Neural cell (in vitro differentiated cells): Measurements from ENCODE around the gene SUMO3. TPM values are rescaled to one million over a fixed set of nuclear protein-coding genes. Genes with fewer than 3 reads are reported as not detected.

ENCODE experiments used
- H2AFZ ChIP-seq: fragments of 200-600, 300-800 bp; sonication (generic), shearing (Covaris generic); 2 replicates; pipeline ENCODE4 v1.6.0; 2014; ENCODE audit warnings: low read depth, mild to moderate bottlenecking, antibody characterized with exemption, low read length, moderate library complexity
- H3F3A ChIP-seq: fragments of 200-600 bp; shearing (Covaris generic); 2 replicates; pipeline ENCODE4 v1.6.1; 2016; ENCODE audit warnings: mild to moderate bottlenecking, moderate library complexity, mixed read lengths, antibody characterized with exemption, low read length; ENCODE audit not compliant: insufficient read depth, poor library complexity, severe bottlenecking
- H3K27ac ChIP-seq: fragments of 200-600, 300-800 bp; sonication (generic), shearing (Covaris generic); 2 replicates; pipeline ENCODE4 v1.5.1; 2014; ENCODE audit warnings: mild to moderate bottlenecking, low read length, moderate library complexity
- H3K27me3 ChIP-seq: fragments of 300-800, 200-600 bp; sonication (generic), shearing (Covaris generic); 2 replicates; pipeline ENCODE4 v1.6.0; 2014; ENCODE audit warnings: mild to moderate bottlenecking, low read depth, low read length, moderate library complexity; ENCODE audit not compliant: insufficient read depth
- H3K36me3 ChIP-seq: fragments of 300-800, 200-600 bp; sonication (generic), shearing (Covaris generic); 2 replicates; pipeline ENCODE4 v1.5.1; 2014; ENCODE audit warnings: mild to moderate bottlenecking, antibody characterized with exemption, low read length, moderate library complexity; ENCODE audit not compliant: insufficient read depth
- H3K4me2 ChIP-seq: fragments of 300-800, 200-600 bp; sonication (generic), shearing (Covaris generic); 2 replicates; pipeline ENCODE4 v1.6.0; 2014; ENCODE audit warnings: mild to moderate bottlenecking, low read length
- H3K4me3 ChIP-seq: fragments of 300-800, 200-600 bp; sonication (generic), shearing (Covaris generic); 2 replicates; pipeline ENCODE4 v1.5.1; 2014; ENCODE audit warnings: mild to moderate bottlenecking, low read length, moderate library complexity
- H3K79me2 ChIP-seq: fragments of 200-600 bp; shearing (Covaris generic); replicated peaks from 2 replicates; pipeline ENCODE4 v1.6.0; 2014; ENCODE audit warnings: mild to moderate bottlenecking, low read length, moderate library complexity; ENCODE audit not compliant: insufficient read depth
- H3K9ac ChIP-seq: fragments of 300-800, 200-600 bp; sonication (generic), shearing (Covaris generic); 2 replicates; pipeline ENCODE4 v1.6.1; 2016; ENCODE audit warnings: mild to moderate bottlenecking, low read length, mixed read lengths
- H3K9me2 ChIP-seq: fragments of 200-600 bp; shearing (Covaris generic); 2 replicates; pipeline ENCODE4 v1.6.1; 2016; ENCODE audit warnings: mild to moderate bottlenecking, low read length, mixed read lengths; ENCODE audit not compliant: insufficient read depth
- H3K9me3 ChIP-seq: fragments of 200-600, 300-800 bp; sonication (generic), shearing (Covaris generic); 2 replicates; pipeline ENCODE4 v1.6.1; 2016; ENCODE audit warnings: mild to moderate bottlenecking, mixed run types, low read length, moderate library complexity, mixed read lengths
- H4K20me1 ChIP-seq: fragments of 200-600 bp; shearing (Covaris generic); 2 replicates; pipeline ENCODE4 v1.6.1; 2016; ENCODE audit warnings: mild to moderate bottlenecking, mixed run types; ENCODE audit not compliant: insufficient read depth
- EP300 ChIP-seq: fragments of 450-650 bp; conservative IDR thresholded peaks from 2 replicates; pipeline ENCODE4 v1.6.1; 2014; ENCODE audit warnings: antibody characterized with exemption, mild to moderate bottlenecking, moderate library complexity; ENCODE audit not compliant: poor library complexity, severe bottlenecking
- EZH2 ChIP-seq: fragments of 200-600, 300-800 bp; shearing (Covaris generic), sonication (generic); IDR thresholded peaks from 2 replicates; pipeline ENCODE4 v1.6.1; 2014; ENCODE audit warnings: antibody characterized with exemption, low read length, borderline replicate concordance, mild to moderate bottlenecking; ENCODE audit not compliant: insufficient read depth, poor library complexity, severe bottlenecking
- MXI1 ChIP-seq: fragments of 450-650 bp; conservative IDR thresholded peaks from 2 replicates; pipeline ENCODE4 v1.6.1; 2014; ENCODE audit warnings: antibody characterized with exemption, mild to moderate bottlenecking; ENCODE audit not compliant: poor library complexity, severe bottlenecking
- POLR2AphosphoS5 ChIP-seq: IDR thresholded peaks from 2 replicates; pipeline ENCODE4 v1.6.1; 2012
- RAD21 ChIP-seq: fragments of 450-650 bp; conservative IDR thresholded peaks from 2 replicates; pipeline ENCODE4 v1.6.1; 2014; ENCODE audit warnings: antibody characterized with exemption, mild to moderate bottlenecking, moderate library complexity
- SMC3 ChIP-seq: fragments of 450-650 bp; conservative IDR thresholded peaks from 2 replicates; pipeline ENCODE4 v1.6.1; 2014; ENCODE audit warnings: antibody characterized with exemption, mild to moderate bottlenecking, moderate library complexity; ENCODE audit not compliant: poor library complexity
- TAF1 ChIP-seq: IDR thresholded peaks from 2 replicates; pipeline ENCODE4 v1.6.1; 2012; ENCODE audit warnings: low read depth
- polyA plus RNA-seq: library from polyadenylated mRNA; depleted of rRNA; stranded (reverse); fragments of >200 nt; gene quantifications from 2 replicates; pipeline ENCODE4 v1.2.3, GENCODE V29; 2014
- TF ChIP-seq, protein P1 (sequence below): fragments of 450-650 bp; IDR thresholded peaks from 2 replicates; pipeline ENCODE4 v1.5.1; 2014; ENCODE audit warnings: antibody characterized with exemption, mild to moderate bottlenecking, moderate library complexity; ENCODE audit not compliant: poor library complexity, severe bottlenecking
- TF ChIP-seq, protein P2 (sequence below): IDR thresholded peaks from 2 replicates; pipeline ENCODE4 v1.6.1; 2012; ENCODE audit warnings: borderline replicate concordance

The SUMO3 gene
- polyA plus RNA-seq, 1 donor from 2014 or later = 113 TPM

DNA sequence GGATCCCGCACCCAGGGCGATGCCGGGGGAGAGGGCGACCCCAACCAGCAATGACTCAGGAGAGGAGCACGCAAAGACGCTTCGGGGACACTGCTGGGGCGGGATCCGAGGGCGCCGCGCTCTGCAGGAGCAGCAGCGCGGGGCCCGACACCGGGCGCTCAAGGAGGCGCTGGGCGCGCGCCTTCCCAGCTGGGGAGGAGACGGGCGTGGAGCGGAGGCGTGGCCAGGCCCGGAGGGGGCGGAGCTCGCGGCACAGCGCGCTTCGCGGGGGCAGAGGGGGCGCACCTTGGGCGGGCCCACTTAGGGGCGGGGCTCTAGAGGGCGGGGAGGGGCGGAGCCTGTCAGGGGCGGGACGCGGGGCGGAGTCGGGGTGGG, 369 bp downstream of the SUMO3 start:
- Histone ChIP-seq H3K4me3 (peak overlapping the region; percentile 75), H3K36me3 (no peaks in the 10 kb centered on the region), H3K79me2 (no peaks in the 10 kb centered on the region), H3K4me2 (peak overlapping the region; percentile 6), H2AFZ (no peak overlapping the region), H3K27ac (peak overlapping the region; percentile 3), H3K9me3 (peaks cover 9% of the 10 kb centered on the region), H3K9ac (peak overlapping the region; percentile 75), H3K27me3 (no peaks in the 10 kb centered on the region), H3F3A (no peaks in the 10 kb centered on the region), H4K20me1 (no peaks in the 10 kb centered on the region), H3K9me2 (no peaks in the 10 kb centered on the region)
- TF ChIP-seq POLR2AphosphoS5 (no peak), SMC3 (peak; percentile 11), EP300 (no peak), EZH2 (no peak), MXI1 (peak; percentile 11)
- TF ChIP-seq, protein P1, sequence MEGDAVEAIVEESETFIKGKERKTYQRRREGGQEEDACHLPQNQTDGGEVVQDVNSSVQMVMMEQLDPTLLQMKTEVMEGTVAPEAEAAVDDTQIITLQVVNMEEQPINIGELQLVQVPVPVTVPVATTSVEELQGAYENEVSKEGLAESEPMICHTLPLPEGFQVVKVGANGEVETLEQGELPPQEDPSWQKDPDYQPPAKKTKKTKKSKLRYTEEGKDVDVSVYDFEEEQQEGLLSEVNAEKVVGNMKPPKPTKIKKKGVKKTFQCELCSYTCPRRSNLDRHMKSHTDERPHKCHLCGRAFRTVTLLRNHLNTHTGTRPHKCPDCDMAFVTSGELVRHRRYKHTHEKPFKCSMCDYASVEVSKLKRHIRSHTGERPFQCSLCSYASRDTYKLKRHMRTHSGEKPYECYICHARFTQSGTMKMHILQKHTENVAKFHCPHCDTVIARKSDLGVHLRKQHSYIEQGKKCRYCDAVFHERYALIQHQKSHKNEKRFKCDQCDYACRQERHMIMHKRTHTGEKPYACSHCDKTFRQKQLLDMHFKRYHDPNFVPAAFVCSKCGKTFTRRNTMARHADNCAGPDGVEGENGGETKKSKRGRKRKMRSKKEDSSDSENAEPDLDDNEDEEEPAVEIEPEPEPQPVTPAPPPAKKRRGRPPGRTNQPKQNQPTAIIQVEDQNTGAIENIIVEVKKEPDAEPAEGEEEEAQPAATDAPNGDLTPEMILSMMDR = no peak
- TF ChIP-seq, protein P2, sequence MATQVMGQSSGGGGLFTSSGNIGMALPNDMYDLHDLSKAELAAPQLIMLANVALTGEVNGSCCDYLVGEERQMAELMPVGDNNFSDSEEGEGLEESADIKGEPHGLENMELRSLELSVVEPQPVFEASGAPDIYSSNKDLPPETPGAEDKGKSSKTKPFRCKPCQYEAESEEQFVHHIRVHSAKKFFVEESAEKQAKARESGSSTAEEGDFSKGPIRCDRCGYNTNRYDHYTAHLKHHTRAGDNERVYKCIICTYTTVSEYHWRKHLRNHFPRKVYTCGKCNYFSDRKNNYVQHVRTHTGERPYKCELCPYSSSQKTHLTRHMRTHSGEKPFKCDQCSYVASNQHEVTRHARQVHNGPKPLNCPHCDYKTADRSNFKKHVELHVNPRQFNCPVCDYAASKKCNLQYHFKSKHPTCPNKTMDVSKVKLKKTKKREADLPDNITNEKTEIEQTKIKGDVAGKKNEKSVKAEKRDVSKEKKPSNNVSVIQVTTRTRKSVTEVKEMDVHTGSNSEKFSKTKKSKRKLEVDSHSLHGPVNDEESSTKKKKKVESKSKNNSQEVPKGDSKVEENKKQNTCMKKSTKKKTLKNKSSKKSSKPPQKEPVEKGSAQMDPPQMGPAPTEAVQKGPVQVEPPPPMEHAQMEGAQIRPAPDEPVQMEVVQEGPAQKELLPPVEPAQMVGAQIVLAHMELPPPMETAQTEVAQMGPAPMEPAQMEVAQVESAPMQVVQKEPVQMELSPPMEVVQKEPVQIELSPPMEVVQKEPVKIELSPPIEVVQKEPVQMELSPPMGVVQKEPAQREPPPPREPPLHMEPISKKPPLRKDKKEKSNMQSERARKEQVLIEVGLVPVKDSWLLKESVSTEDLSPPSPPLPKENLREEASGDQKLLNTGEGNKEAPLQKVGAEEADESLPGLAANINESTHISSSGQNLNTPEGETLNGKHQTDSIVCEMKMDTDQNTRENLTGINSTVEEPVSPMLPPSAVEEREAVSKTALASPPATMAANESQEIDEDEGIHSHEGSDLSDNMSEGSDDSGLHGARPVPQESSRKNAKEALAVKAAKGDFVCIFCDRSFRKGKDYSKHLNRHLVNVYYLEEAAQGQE = no peak

DNA sequence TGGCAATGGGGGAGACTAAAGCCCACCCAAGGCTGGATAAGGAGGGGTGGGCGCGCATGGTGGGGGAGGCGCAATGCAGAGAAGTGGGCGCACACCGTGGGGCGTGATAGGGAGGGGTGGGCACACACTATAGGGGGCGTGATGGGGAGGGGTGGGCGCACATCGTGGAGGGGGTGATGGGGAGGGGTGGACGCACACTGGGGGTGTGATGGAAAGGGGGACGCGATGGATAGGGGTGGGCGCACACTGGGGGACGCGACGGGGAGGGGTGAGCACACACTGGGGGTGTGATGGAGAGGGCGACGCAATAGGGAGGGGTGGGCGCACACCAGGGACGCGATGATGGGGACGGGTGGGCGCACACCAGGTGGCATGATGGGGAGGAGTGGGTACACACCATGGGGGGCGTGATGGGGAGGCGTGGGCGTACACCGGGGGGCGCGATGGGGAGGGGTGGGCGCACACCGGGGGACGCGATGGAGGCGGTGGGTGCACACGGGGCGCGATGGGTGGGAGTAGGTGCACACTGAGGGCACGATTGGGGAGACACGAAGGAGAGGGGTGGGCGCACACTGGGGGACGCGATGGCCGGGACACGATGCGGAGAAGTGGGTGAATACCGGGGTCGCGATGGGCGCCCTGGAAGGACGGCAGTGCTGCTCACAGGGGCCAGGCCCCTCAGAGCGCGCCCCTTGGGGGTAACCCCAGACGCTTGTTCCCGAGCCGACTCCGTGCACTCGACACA, 929 bp downstream of the SUMO3 start:
- Histone ChIP-seq H3K4me3 (peak overlapping the region; percentile 75), H3K27ac (peak overlapping the region; percentile 3), H4K20me1 (no peaks in the 10 kb centered on the region), H3F3A (no peaks in the 10 kb centered on the region), H3K27me3 (no peaks in the 10 kb centered on the region), H3K79me2 (no peaks in the 10 kb centered on the region), H3K9ac (peak overlapping the region; percentile 75), H3K9me2 (no peaks in the 10 kb centered on the region), H3K36me3 (no peaks in the 10 kb centered on the region), H2AFZ (no peak overlapping the region), H3K9me3 (peaks cover 8% of the 10 kb centered on the region), H3K4me2 (peak overlapping the region; percentile 6)
- no peak for TF ChIP-seq TAF1
- TF ChIP-seq, protein P2 = no peak
- no peak for TF ChIP-seq EP300
- TF ChIP-seq SMC3 = no peak
- TF ChIP-seq EZH2 = no peak
- TF ChIP-seq MXI1 = no peak
- no peak for TF ChIP-seq POLR2AphosphoS5
- no peak for TF ChIP-seq RAD21
- TF ChIP-seq, protein P1 = no peak
